ENCODE measurements around the gene UBC.

The UBC gene

DNA sequence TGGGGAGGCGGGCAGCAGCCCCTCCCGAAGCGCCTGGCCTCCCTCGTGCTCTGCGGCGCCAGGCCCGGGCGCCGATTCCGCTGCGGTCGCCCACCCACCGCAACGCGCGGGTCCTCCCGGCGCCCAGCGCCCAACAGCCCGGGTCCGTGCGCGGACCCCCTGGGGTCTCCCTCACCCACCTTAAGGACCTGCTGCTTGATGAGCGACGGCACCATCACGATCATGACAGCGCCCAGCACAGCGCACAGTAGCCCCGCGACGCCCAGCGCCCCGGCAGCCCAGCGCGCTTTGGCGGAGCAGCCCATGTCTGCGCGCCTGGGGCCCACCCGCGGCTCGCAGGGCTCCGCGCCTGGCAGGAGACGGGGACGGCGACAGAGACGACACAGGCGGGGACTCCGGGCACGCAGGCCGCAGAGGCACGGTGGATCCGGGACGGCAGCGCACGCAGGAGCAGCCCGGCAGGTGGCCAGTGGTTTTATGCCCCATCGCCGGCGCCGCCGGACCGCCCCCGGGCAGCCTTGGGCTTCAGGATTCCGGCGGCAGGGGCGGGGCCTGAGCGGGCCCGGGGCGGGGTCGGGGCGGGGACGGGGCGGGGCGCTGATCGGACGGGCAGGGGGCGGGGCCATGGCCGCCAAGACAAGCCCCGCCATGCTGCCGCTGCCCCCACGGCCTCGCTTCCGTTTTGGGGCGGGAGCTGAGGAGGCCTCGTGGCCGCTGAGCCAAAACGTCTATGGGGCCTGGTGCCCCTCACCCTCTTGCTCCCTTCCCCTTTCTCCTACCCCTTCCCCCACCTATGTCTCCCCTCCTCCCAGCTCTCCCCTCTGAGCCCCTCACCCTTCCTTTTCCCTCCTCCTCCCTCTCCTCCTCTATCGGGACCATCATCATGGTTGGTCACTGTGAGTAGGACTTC is 50.8 kb downstream of the UBC start, which contains the start of gene SCARB1:
SCARB1 (minus strand) TSS at position 449 of the 910 bp plus-strand sequence; CDS start at position 305, 144 bp downstream.
- no peak for DNase-seq

- DNase-seq: no peak
Measured at GRCh38 chr12:124862768-124863415, 51.6 kb downstream of the UBC start.

GRCh38 chr12:124861898-124862676 is 52.4 kb downstream of the UBC start:
- no peak for DNase-seq

Data from NCI-H1417 treated with DMSO at 0.1 percent for 48 hours (cell line).